HepG2 (cell line): ENCODE results near the gene CALD1.

Source experiments
- ARID2 ChIP-seq: sonication (generic); formaldehyde crosslinking; IDR thresholded peaks from 2 replicates; pipeline ENCODE4 v1.8.1; 2022; ENCODE audit warnings: mild to moderate bottlenecking, missing genetic modification reagents, borderline replicate concordance
- CTCF ChIP-seq: sonication (generic); formaldehyde crosslinking; IDR thresholded peaks from 2 replicates; pipeline ENCODE4 v1.5.0; 2020; ENCODE audit warnings: mild to moderate bottlenecking, missing genetic modification reagents, moderate library complexity
- ELF4 ChIP-seq: sonication (generic); formaldehyde crosslinking; IDR thresholded peaks from 2 replicates; pipeline ENCODE4 v1.5.0; 2020; ENCODE audit warnings: missing genetic modification reagents, mild to moderate bottlenecking, moderate library complexity, borderline replicate concordance
- EZH2 ChIP-seq: conservative IDR thresholded peaks from 2 replicates; pipeline ENCODE4 v1.6.1; 2012; ENCODE audit warnings: mild to moderate bottlenecking, low read depth, low read length, moderate library complexity
- GABPA ChIP-seq, 2 experiments: IDR thresholded peaks; 2 replicates each; pipeline ENCODE4 v1.6.1; 2011 to 2016; ENCODE audit warnings: low read depth in 2 of 2, low read length in 1 of 2, missing biosample characterization in 1 of 2, missing genetic modification characterization in 1 of 2
- KDM4B ChIP-seq: sonication (generic); formaldehyde crosslinking; IDR thresholded peaks from 2 replicates; pipeline ENCODE4 v1.4.0; 2020; ENCODE audit warnings: missing genetic modification reagents
- MYC ChIP-seq: sonication (generic); formaldehyde crosslinking; IDR thresholded peaks from 2 replicates; pipeline ENCODE4 v1.9.0; 2021; ENCODE audit warnings: missing genetic modification reagents, borderline replicate concordance
- NFE2L1 ChIP-seq: sonication (generic); formaldehyde crosslinking; IDR thresholded peaks from 2 replicates; pipeline ENCODE4 v1.4.0; 2020; ENCODE audit warnings: missing genetic modification reagents, mild to moderate bottlenecking, borderline replicate concordance
- POLR2A ChIP-seq, 2 experiments: IDR thresholded peaks; 2 replicates each; pipeline ENCODE4 v1.6.1; 2011; ENCODE audit warnings: low read depth in 2 of 2, low read length in 2 of 2, mild to moderate bottlenecking in 1 of 2, moderate library complexity in 1 of 2; ENCODE audit not compliant: insufficient read depth in 1 of 2
- RARA ChIP-seq: IDR thresholded peaks from 2 replicates; pipeline ENCODE4 v1.6.1; 2016; ENCODE audit warnings: missing genetic modification reagents, missing compliant biosample characterization
- REST ChIP-seq, 2 experiments: IDR thresholded peaks; 2 replicates each; pipeline ENCODE4 v1.6.1; 2011 to 2012; ENCODE audit warnings: low read length in 2 of 2, borderline replicate concordance in 1 of 2, low read depth in 1 of 2, mild to moderate bottlenecking in 1 of 2, moderate library complexity in 1 of 2
- SIN3A ChIP-seq: IDR thresholded peaks from 2 replicates; pipeline ENCODE4 v1.6.1; 2011; ENCODE audit warnings: low read depth, mild to moderate bottlenecking, control low read depth, low read length, borderline replicate concordance
- TAF1 ChIP-seq: sonication (generic); formaldehyde crosslinking; IDR thresholded peaks from 2 replicates; pipeline ENCODE4 v1.4.0; 2020; ENCODE audit warnings: missing genetic modification reagents
- ZNF12 ChIP-seq: sonication (generic); formaldehyde crosslinking; IDR thresholded peaks from 2 replicates; pipeline ENCODE4 v1.5.0; 2020; ENCODE audit warnings: missing genetic modification reagents

- TF ChIP-seq NFE2L1 (CRISPR knock-in tag) (no peak), GABPA (IDR thresholded peaks at IDR 0.05; ENCODE audit: low read depth, low read length) (no peak), GABPA (CRISPR knock-in tag; IDR thresholded peaks at IDR 0.05; ENCODE audit: low read depth) (no peak), RARA (no peak), POLR2A (IDR thresholded peaks at IDR 0.05; ENCODE audit: insufficient read depth in 1 of 2, low read depth in 2 of 2, low read length in 2 of 2) (no peak), TAF1 (CRISPR knock-in tag) (no peak), REST (IDR thresholded peaks at IDR 0.05; ENCODE audit: borderline replicate concordance in 1 of 2, low read depth in 1 of 2, low read length in 2 of 2) (no peak), SIN3A (no peak), ARID2 (CRISPR knock-in tag) (no peak), EZH2 (no peak), ZNF12 (CRISPR knock-in tag) (no peak), ELF4 (CRISPR knock-in tag) (no peak), CTCF (CRISPR knock-in tag) (no peak), MYC (CRISPR knock-in tag) (no peak), KDM4B (no peak)
Observed at GRCh38 chr7:135012229-135012628, 232.8 kb downstream of the CALD1 start.
